Smooth muscle cell (in vitro differentiated cells): Measurements from ENCODE around the gene SCFD2. TPM values are rescaled to one million over a fixed set of nuclear protein-coding genes. Genes with fewer than 3 reads are reported as not detected.

Experiments
- DNase-seq: peaks from one replicate; lab custom pipeline; 2025; ENCODE audit not compliant: unreplicated experiment; lab: John Stamatoyannopoulos, UW
- H2AFZ ChIP-seq: fragments of 200-600 bp; sonication (generic); 2 replicates; pipeline ENCODE4 v1.6.0; 2016; ENCODE audit warnings: antibody characterized with exemption, low read depth, mild to moderate bottlenecking
- H3F3A ChIP-seq: fragments of 200-600 bp; sonication (generic); 2 replicates; pipeline ENCODE4 v1.6.0; 2017; ENCODE audit warnings: antibody characterized with exemption, low read depth
- H3K27ac ChIP-seq: fragments of 200-600 bp; sonication (generic); 2 replicates; pipeline ENCODE4 v1.5.1; 2016; ENCODE audit warnings: low read depth, mild to moderate bottlenecking
- H3K27me3 ChIP-seq: fragments of 200-600 bp; sonication (generic); 2 replicates; pipeline ENCODE4 v1.6.1; 2016; ENCODE audit warnings: low read depth, mild to moderate bottlenecking
- H3K36me3 ChIP-seq: fragments of 200-600 bp; sonication (generic); 2 replicates; pipeline ENCODE4 v1.5.1; 2016; ENCODE audit warnings: low read depth
- H3K4me1 ChIP-seq: fragments of 200-600 bp; sonication (generic); 2 replicates; pipeline ENCODE4 v1.5.1; 2016; ENCODE audit warnings: low read depth
- H3K4me2 ChIP-seq: fragments of 200-600 bp; sonication (generic); 2 replicates; pipeline ENCODE4 v1.6.0; 2016; ENCODE audit warnings: mild to moderate bottlenecking
- H3K4me3 ChIP-seq: fragments of 200-600 bp; sonication (generic); 2 replicates; pipeline ENCODE4 v1.5.1; 2016; ENCODE audit warnings: mild to moderate bottlenecking
- H3K79me2 ChIP-seq: fragments of 200-600 bp; sonication (generic); 2 replicates; pipeline ENCODE4 v1.6.0; 2016; ENCODE audit warnings: low read depth, mild to moderate bottlenecking
- H3K9ac ChIP-seq: fragments of 200-600 bp; sonication (generic); 2 replicates; pipeline ENCODE4 v1.6.0; 2016; ENCODE audit warnings: low read depth
- H3K9me3 ChIP-seq: fragments of 200-600 bp; sonication (generic); replicated peaks from 2 replicates; pipeline ENCODE4 v1.5.1; 2016; ENCODE audit warnings: low read depth
- H4K20me1 ChIP-seq: fragments of 200-600 bp; sonication (generic); 2 replicates; pipeline ENCODE4 v1.6.0; 2016; ENCODE audit warnings: low read depth
- CTCF ChIP-seq: fragments of 200-600 bp; sonication (generic); IDR thresholded peaks from 2 replicates; pipeline ENCODE4 v1.5.1; 2017; ENCODE audit warnings: borderline replicate concordance, mild to moderate bottlenecking, antibody characterized with exemption; ENCODE audit not compliant: insufficient read depth, poor library complexity, severe bottlenecking
- WGBS: methylation state at CpG from one replicate; pipeline ENCODE4 v1.1.7; 2016; ENCODE audit warnings: low lambda C conversion rate; 5-methylcytosine and 5-hydroxymethylcytosine counted together
- polyA plus RNA-seq: library from polyadenylated mRNA; unstranded; fragments of >200 nt; fragmentation: Nextera tagmentation; extraction: Ambion mirVana; gene quantifications from 2 replicates; pipeline ENCODE4 v1.2.1, GENCODE V29; 2016
- total RNA-seq: library from RNA; depleted of rRNA; stranded (reverse); fragments of >200 nt; gene quantifications from 2 replicates; pipeline ENCODE4 v1.2.3, GENCODE V29; 2014

SCFD2 gene
- total and polyA plus RNA-seq, 2 experiments from 2014 or later, result 7.8 to 11.4 TPM

- no peak overlapping the region for H2AFZ ChIP-seq
- no peak for DNase-seq
- no peaks in the 10 kb centered on the region for H3K9me3 ChIP-seq
- no peaks in the 10 kb centered on the region for H4K20me1 ChIP-seq
- H3K4me3 ChIP-seq, result no peak overlapping the region
- TF ChIP-seq CTCF, result no peak
- H3K36me3 ChIP-seq, result no peaks in the 10 kb centered on the region
- H3K27ac ChIP-seq, result no peak overlapping the region
- H3K79me2 ChIP-seq, result no peaks in the 10 kb centered on the region
- no peak overlapping the region for H3K4me2 ChIP-seq
- 90% methylated on average over 4 of the region's 4 CpGs for WGBS
- no peaks in the 10 kb centered on the region for H3F3A ChIP-seq
- H3K9ac ChIP-seq, result no peak overlapping the region
- no peaks in the 10 kb centered on the region for H3K4me1 ChIP-seq
- H3K27me3 ChIP-seq, result no peaks in the 10 kb centered on the region
Measured at GRCh38 chr4:53314252-53314651, 51.6 kb downstream of the SCFD2 start.

- Histone ChIP-seq H4K20me1 (no peaks in the 10 kb centered on the region), H3K9me3 (no peaks in the 10 kb centered on the region), H3K36me3 (no peaks in the 10 kb centered on the region), H3K79me2 (no peaks in the 10 kb centered on the region), H3K27ac (no peak overlapping the region), H3K27me3 (no peaks in the 10 kb centered on the region), H2AFZ (no peak overlapping the region), H3K4me1 (no peaks in the 10 kb centered on the region), H3F3A (no peaks in the 10 kb centered on the region), H3K4me3 (no peak overlapping the region), H3K4me2 (no peak overlapping the region), H3K9ac (no peak overlapping the region)
- peak; percentile 5 for TF ChIP-seq CTCF
- WGBS, result 55% methylated on average over 3 of the region's 3 CpGs
- DNase-seq, result no peak
Measured at GRCh38 chr4:53313510-53313909, 52.4 kb downstream of the SCFD2 start.

- Histone ChIP-seq H3K79me2 (no peaks in the 10 kb centered on the region), H3K36me3 (no peaks in the 10 kb centered on the region), H2AFZ (peak overlapping the region; percentile 56), H4K20me1 (no peaks in the 10 kb centered on the region), H3K27me3 (no peaks in the 10 kb centered on the region), H3K9me3 (no peaks in the 10 kb centered on the region), H3K4me2 (peak overlapping the region; percentile 73), H3K4me1 (no peaks in the 10 kb centered on the region), H3K9ac (peak overlapping the region; percentile 3), H3K4me3 (no peak overlapping the region), H3K27ac (peak overlapping the region; percentile 67), H3F3A (no peaks in the 10 kb centered on the region)
- TF ChIP-seq CTCF, result no peak
- no peak for DNase-seq
- 40% methylated on average over 4 of the region's 4 CpGs for WGBS
Measured at GRCh38 chr4:53309321-53310040, 56.4 kb downstream of the SCFD2 start.
